SK-N-SH (cell line): Measurements from ENCODE around the gene ADGRA1. TPM values are rescaled to one million over a fixed set of nuclear protein-coding genes. Genes with fewer than 3 reads are reported as not detected.

ENCODE experiments used
- CTCF ChIA-PET: fragments of 300-600, 350-600 bp; formaldehyde crosslinking; extraction: SDS; loops from one replicate; lab custom pipeline; 2021; lab: Yijun Ruan, JAX
- POLR2A ChIA-PET: fragments of 350-600 bp; sonication (Branson Sonifier 250); formaldehyde crosslinking; extraction: SDS; loops from one replicate; lab custom pipeline; 2020; ENCODE audit warnings: antibody characterized with exemption, inconsistent platforms; lab: Yijun Ruan, JAX
- DNase-seq: peaks from one replicate; pipeline ENCODE4 v3.0.0; 2012
- H2AFZ ChIP-seq: fragments of 200-600 bp; sonication (generic); 2 replicates; pipeline ENCODE4 v1.8.1; 2016; ENCODE audit warnings: antibody characterized with exemption, mild to moderate bottlenecking, low read depth
- H3F3A ChIP-seq: fragments of 200-600 bp; sonication (generic); replicated peaks from 2 replicates; pipeline ENCODE3; 2016; ENCODE audit warnings: antibody characterized with exemption, mild to moderate bottlenecking; ENCODE audit not compliant: insufficient read depth
- H3K27ac ChIP-seq, 2 experiments: fragments of 200-500 bp in 1 of 2; fragments of 200-600 bp in 1 of 2; sonication (Bioruptor generic) in 1 of 2; sonication (generic), shearing (Covaris generic) in 1 of 2; 2 replicates each; pipeline versions ENCODE4 v1.5.1 to v1.6.1; 2014 to 2016; ENCODE audit warnings: low read depth in 2 of 2, inconsistent platforms in 1 of 2, low read length in 1 of 2, mild to moderate bottlenecking in 1 of 2, mixed read lengths in 1 of 2
- H3K27me3 ChIP-seq: fragments of 200-600 bp; sonication (generic), shearing (Covaris generic); 2 replicates; pipeline ENCODE4 v1.6.1; 2016; ENCODE audit warnings: mixed run types; ENCODE audit not compliant: insufficient read depth
- H3K36me3 ChIP-seq, 2 experiments: fragments of 200-500 bp in 1 of 2; fragments of 200-600 bp in 1 of 2; sonication (Bioruptor generic) in 1 of 2; sonication (generic) in 1 of 2; replicated peaks in 1 of 2; 2 replicates each; pipeline versions ENCODE3 to v1.5.1; 2014 to 2016; ENCODE audit warnings: low read length in 1 of 2, mild to moderate bottlenecking in 1 of 2; ENCODE audit not compliant: insufficient read depth in 2 of 2, control insufficient read depth in 1 of 2
- H3K4me1 ChIP-seq, 2 experiments: fragments of 200-500 bp in 1 of 2; fragments of 200-600 bp in 1 of 2; sonication (Bioruptor generic) in 1 of 2; sonication (generic), shearing (Covaris generic) in 1 of 2; 2 replicates each; pipeline versions ENCODE4 v1.5.1 to v1.6.1; 2014 to 2016; ENCODE audit warnings: low read depth in 1 of 2, low read length in 1 of 2, mixed run types in 1 of 2; ENCODE audit not compliant: insufficient read depth in 2 of 2, control insufficient read depth in 1 of 2
- H3K4me2 ChIP-seq: fragments of 200-600 bp; sonication (generic), shearing (Covaris generic); 2 replicates; pipeline ENCODE4 v1.6.1; 2017; ENCODE audit warnings: mixed run types
- H3K4me3 ChIP-seq, 2 experiments: fragments of 200-500 bp in 1 of 2; fragments of 200-600 bp in 1 of 2; sonication (Bioruptor generic) in 1 of 2; sonication (generic), shearing (Covaris generic) in 1 of 2; 2 replicates each; pipeline versions ENCODE4 v1.5.1 to v1.8.1; 2014 to 2016; ENCODE audit warnings: low read depth in 2 of 2, inconsistent platforms in 1 of 2, low read length in 1 of 2, mild to moderate bottlenecking in 1 of 2, mixed read lengths in 1 of 2, moderate library complexity in 1 of 2
- H3K79me2 ChIP-seq: fragments of 200-600 bp; sonication (generic); 2 replicates; pipeline ENCODE4 v1.8.1; 2017; ENCODE audit warnings: mild to moderate bottlenecking; ENCODE audit not compliant: insufficient read depth
- H3K9ac ChIP-seq: fragments of 200-600 bp; sonication (generic); 2 replicates; pipeline ENCODE4 v1.6.1; 2017; ENCODE audit warnings: mixed run types
- H3K9me2 ChIP-seq: fragments of 200-600 bp; sonication (generic); 2 replicates; pipeline ENCODE4 v1.6.1; 2017; ENCODE audit warnings: mixed run types
- H3K9me3 ChIP-seq: fragments of 200-600 bp; sonication (generic); 2 replicates; pipeline ENCODE4 v1.6.1; 2017; ENCODE audit warnings: mixed run types, mild to moderate bottlenecking, moderate library complexity
- H4K20me1 ChIP-seq: fragments of 200-600 bp; sonication (generic); 2 replicates; pipeline ENCODE4 v1.6.1; 2017; ENCODE audit warnings: mild to moderate bottlenecking, mixed run types; ENCODE audit not compliant: insufficient read depth
- CHD2 ChIP-seq: fragments of 150-350 bp; IDR thresholded peaks from 2 replicates; pipeline ENCODE4 v1.6.1; 2018; ENCODE audit warnings: low read length; ENCODE audit not compliant: partially characterized antibody
- FOXJ3 ChIP-seq: sonication (generic); formaldehyde crosslinking; IDR thresholded peaks from 2 replicates; pipeline ENCODE4 v1.5.1; 2020; ENCODE audit warnings: mild to moderate bottlenecking, missing genetic modification reagents
- GATA2 ChIP-seq: sonication (generic); formaldehyde crosslinking; IDR thresholded peaks from 2 replicates; pipeline ENCODE4 v1.5.0; 2020; ENCODE audit warnings: mild to moderate bottlenecking, missing genetic modification reagents
- MEF2A ChIP-seq: IDR thresholded peaks from 2 replicates; pipeline ENCODE4 v1.4.0; 2012; ENCODE audit warnings: low read depth, borderline replicate concordance
- NFIC ChIP-seq: IDR thresholded peaks from 2 replicates; pipeline ENCODE4 v1.4.0; 2012; ENCODE audit warnings: borderline replicate concordance
- YY1 ChIP-seq: IDR thresholded peaks from 2 replicates; pipeline ENCODE4 v1.4.0; 2012; ENCODE audit warnings: low read depth, mild to moderate bottlenecking
- WGBS: methylation state at CpG from one replicate; pipeline ENCODE4 v1.1.6; 2017; ENCODE audit warnings: low lambda C conversion rate; 5-methylcytosine and 5-hydroxymethylcytosine counted together
- polyA plus RNA-seq, 3 experiments: library from polyadenylated mRNA; depleted of rRNA; stranded (reverse); fragments of >200 nt; gene quantifications; 2 replicates each; pipeline ENCODE4 v1.2.3, GENCODE V29; 2012
- TF ChIP-seq, protein P1 (sequence below): fragments of 150-350 bp; IDR thresholded peaks from 2 replicates; pipeline ENCODE4 v1.6.1; 2017; ENCODE audit warnings: antibody characterized with exemption, low read length, low read depth, borderline replicate concordance
- TF ChIP-seq, protein P2 (sequence below): IDR thresholded peaks from 2 replicates; pipeline ENCODE4 v1.4.0; 2012; ENCODE audit warnings: low read depth
- TF ChIP-seq, protein P3 (sequence below): IDR thresholded peaks from 2 replicates; pipeline ENCODE4 v1.4.0; 2012; ENCODE audit warnings: low read depth, borderline replicate concordance

The ADGRA1 gene
- polyA plus RNA-seq, 1 of the 3 experiments (the other 2 are of a cell fraction) = not detected

DNA sequence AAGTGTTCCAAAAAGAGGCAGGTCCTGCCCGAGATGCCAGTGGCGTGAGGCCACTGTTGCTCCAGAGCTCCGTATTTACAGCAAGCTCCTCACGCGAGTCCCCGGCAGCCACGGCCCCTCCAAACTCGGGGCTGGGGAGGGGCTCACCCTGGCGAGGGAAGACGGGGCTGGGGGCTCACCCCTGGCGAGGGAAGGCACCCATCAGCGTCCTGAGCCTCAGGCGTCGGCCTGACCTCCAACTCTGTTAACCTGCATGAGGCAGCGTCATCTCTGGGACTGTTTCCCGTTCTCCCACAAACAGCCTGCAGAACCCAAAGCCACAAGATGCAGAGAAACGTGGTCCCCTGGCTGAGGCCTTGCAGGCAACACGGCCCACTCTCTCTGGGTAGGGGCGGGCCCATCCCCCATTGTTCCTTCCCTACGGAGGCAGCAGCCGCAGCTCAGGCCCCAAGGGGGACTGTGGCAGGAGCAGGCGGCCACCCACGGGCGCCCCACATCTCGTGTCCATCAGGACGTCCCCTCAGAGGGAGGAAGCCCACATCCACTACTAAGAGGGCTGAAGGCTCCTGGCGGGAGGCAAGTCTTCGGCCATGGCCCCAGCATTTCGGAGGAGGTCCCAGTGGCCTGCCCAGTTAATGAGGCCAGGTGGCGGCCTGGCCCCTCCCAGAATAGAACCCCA, 4.2 kb upstream of the ADGRA1 start (continued):
- no peak for TF ChIP-seq NFIC
- no peak for TF ChIP-seq FOXJ3 (CRISPR knock-in tag)

DNA sequence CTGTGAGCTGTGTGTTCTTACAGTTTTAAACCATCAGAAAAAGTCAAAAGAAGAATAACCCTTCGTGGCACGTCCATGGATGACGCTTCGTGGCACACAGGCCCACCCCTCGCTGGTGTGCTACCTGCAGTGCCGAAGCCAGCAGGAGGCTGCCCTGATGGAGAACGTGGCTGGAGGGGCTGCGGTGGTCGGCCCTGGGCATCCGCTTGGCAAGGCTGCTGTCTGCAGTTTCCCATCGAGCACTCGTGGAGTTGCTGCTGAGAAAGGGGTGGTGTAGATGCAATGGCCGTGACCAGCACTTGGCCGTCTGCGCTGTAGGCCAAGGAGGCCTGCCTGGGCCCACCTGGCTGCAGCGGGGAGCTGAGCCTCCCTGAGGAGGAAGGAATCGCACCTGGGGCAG, 3.2 kb upstream of the ADGRA1 start:
- CTCF ChIA-PET = no interaction called here
- no peaks in the 10 kb centered on the region for H4K20me1 ChIP-seq

DNA sequence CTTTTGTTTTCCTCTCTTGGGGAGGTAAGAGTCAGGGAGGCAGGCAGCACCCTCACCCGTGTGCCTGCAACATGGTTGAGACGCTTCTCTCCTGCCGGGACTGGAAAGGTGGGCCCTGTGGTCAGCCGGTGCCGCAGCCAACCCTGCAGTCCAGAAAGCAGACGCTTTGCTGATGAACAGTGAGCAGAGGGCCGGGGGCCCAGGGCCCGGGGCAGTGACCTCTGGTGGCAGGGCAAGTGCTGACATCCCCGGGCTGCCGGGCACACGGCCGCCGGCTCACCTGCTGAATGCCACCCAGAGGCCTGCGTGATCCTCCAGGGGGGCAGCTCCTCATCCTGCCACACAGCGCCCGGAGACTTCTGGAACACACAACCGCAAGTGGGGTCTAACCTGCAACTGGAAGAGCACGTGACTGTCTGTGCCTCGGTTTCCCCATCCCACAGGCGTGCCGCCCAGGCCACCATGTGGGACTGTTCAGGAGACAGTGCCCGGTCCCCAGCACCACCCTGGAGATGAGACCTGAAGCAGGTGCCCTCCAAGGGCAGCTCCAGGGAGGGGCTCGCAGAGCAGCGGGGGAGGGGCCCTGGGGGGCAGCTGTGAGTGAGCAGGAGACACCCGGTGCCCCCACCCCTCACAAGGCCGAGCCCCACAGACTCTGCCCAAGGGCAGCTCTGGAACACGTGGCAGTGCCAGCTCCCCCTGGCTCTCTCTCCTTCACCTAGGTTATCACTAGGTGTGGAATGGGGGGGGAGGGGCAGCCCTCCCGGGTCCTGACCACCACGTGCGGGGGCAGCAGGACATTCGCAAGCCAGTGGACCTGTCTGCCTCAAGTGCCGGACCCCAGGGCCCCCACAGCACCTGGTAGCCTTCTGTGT, 2.2 kb upstream of the ADGRA1 start:
- no peak overlapping the region for H3K27ac ChIP-seq
- H3K9me3 ChIP-seq = no peaks in the 10 kb centered on the region
- H3F3A ChIP-seq = no peaks in the 10 kb centered on the region
- H3K79me2 ChIP-seq = no peaks in the 10 kb centered on the region
- no peaks in the 10 kb centered on the region for H4K20me1 ChIP-seq
- no peaks in the 10 kb centered on the region for H3K4me1 ChIP-seq
- DNase-seq = no peak
- H3K9ac ChIP-seq = no peak overlapping the region
- POLR2A ChIA-PET = no interaction called here
- peaks cover 16% of the 10 kb centered on the region for H3K27me3 ChIP-seq
- H2AFZ ChIP-seq = no peak overlapping the region
- no peak overlapping the region for H3K4me2 ChIP-seq
- H3K36me3 ChIP-seq = no peaks in the 10 kb centered on the region
- WGBS = 43% methylated on average over 14 of the region's 32 CpGs
- no peaks in the 10 kb centered on the region for H3K9me2 ChIP-seq
- CTCF ChIA-PET = no interaction called here
- TF ChIP-seq FOXJ3 (CRISPR knock-in tag) = no peak
- TF ChIP-seq YY1 = no peak
- no peak overlapping the region for H3K4me3 ChIP-seq

More for the DNA sequence above, 3.2 kb upstream of the ADGRA1 start:
- Histone ChIP-seq H3K4me2 (no peak overlapping the region), H3K36me3 (no peaks in the 10 kb centered on the region), H3K4me3 (no peak overlapping the region), H3K4me1 (no peaks in the 10 kb centered on the region), H3K9ac (no peak overlapping the region), H3F3A (no peaks in the 10 kb centered on the region), H3K27me3 (peaks cover 6% of the 10 kb centered on the region), H3K27ac (no peak overlapping the region), H3K79me2 (no peaks in the 10 kb centered on the region), H3K9me2 (no peaks in the 10 kb centered on the region), H3K9me3 (no peaks in the 10 kb centered on the region), H2AFZ (no peak overlapping the region)
- POLR2A ChIA-PET = no interaction called here
- WGBS = 53% methylated on average over 9 of the region's 17 CpGs
- no peak for DNase-seq
- TF ChIP-seq, protein P1, sequence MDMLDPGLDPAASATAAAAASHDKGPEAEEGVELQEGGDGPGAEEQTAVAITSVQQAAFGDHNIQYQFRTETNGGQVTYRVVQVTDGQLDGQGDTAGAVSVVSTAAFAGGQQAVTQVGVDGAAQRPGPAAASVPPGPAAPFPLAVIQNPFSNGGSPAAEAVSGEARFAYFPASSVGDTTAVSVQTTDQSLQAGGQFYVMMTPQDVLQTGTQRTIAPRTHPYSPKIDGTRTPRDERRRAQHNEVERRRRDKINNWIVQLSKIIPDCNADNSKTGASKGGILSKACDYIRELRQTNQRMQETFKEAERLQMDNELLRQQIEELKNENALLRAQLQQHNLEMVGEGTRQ = no peak
- no peak for TF ChIP-seq CHD2
- TF ChIP-seq, protein P2, sequence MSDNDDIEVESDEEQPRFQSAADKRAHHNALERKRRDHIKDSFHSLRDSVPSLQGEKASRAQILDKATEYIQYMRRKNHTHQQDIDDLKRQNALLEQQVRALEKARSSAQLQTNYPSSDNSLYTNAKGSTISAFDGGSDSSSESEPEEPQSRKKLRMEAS = no peak
- no peak for TF ChIP-seq MEF2A
- TF ChIP-seq, protein P3, sequence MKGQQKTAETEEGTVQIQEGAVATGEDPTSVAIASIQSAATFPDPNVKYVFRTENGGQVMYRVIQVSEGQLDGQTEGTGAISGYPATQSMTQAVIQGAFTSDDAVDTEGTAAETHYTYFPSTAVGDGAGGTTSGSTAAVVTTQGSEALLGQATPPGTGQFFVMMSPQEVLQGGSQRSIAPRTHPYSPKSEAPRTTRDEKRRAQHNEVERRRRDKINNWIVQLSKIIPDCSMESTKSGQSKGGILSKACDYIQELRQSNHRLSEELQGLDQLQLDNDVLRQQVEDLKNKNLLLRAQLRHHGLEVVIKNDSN = no peak
- TF ChIP-seq GATA2 (CRISPR knock-in tag) = no peak
